HepG2 (cell line): ENCODE measurements around the gene TPD52L2. TPM values are rescaled to one million over a fixed set of nuclear protein-coding genes. Genes with fewer than 3 reads are reported as not detected.
A peak's percentile ranks its signal among the peaks of the same experiment; 100 is the strongest.

ENCODE experiments used
- CREB3 ChIP-seq: sonication (generic); formaldehyde crosslinking; IDR thresholded peaks from 2 replicates; pipeline ENCODE4 v1.5.0; 2020; ENCODE audit warnings: missing genetic modification reagents
- FOSL1 ChIP-seq: sonication (generic); formaldehyde crosslinking; IDR thresholded peaks from 2 replicates; pipeline ENCODE4 v1.9.0; 2021; ENCODE audit warnings: missing genetic modification reagents, borderline replicate concordance
- FUBP1 ChIP-seq: sonication (generic); formaldehyde crosslinking; IDR thresholded peaks from 2 replicates; pipeline ENCODE4 v1.5.1; 2020; ENCODE audit warnings: missing genetic modification reagents, mild to moderate bottlenecking, borderline replicate concordance
- GATAD1 ChIP-seq: IDR thresholded peaks from 2 replicates; pipeline ENCODE4 v1.6.1; 2016; ENCODE audit warnings: missing genetic modification reagents, missing compliant biosample characterization
- GMEB2 ChIP-seq: IDR thresholded peaks from 2 replicates; pipeline ENCODE4 v1.6.1; 2016; ENCODE audit warnings: missing biosample characterization, missing genetic modification reagents, low read depth
- MTF1 ChIP-seq: sonication (generic); formaldehyde crosslinking; IDR thresholded peaks from 2 replicates; pipeline ENCODE4 v1.5.0; 2020; ENCODE audit warnings: missing genetic modification reagents
- MYC ChIP-seq: sonication (generic); formaldehyde crosslinking; IDR thresholded peaks from 2 replicates; pipeline ENCODE4 v1.9.0; 2021; ENCODE audit warnings: missing genetic modification reagents, borderline replicate concordance
- NBN ChIP-seq: fragments of 450-650 bp; conservative IDR thresholded peaks from 2 replicates; pipeline ENCODE4 v1.6.1; 2017
- NCOA2 ChIP-seq: sonication (generic); formaldehyde crosslinking; IDR thresholded peaks from 2 replicates; pipeline ENCODE4 v1.8.0; 2022; ENCODE audit warnings: inconsistent platforms
- POGZ ChIP-seq: sonication (generic); formaldehyde crosslinking; IDR thresholded peaks from 2 replicates; pipeline ENCODE4 v1.4.0; 2020; ENCODE audit warnings: mild to moderate bottlenecking, missing genetic modification reagents
- POLR2A ChIP-seq, 2 experiments: IDR thresholded peaks; 2 replicates each; pipeline ENCODE4 v1.6.1; 2011; ENCODE audit warnings: low read depth in 2 of 2, low read length in 2 of 2, mild to moderate bottlenecking in 1 of 2, moderate library complexity in 1 of 2; ENCODE audit not compliant: insufficient read depth in 1 of 2
- RORA ChIP-seq: sonication (generic); formaldehyde crosslinking; IDR thresholded peaks from 2 replicates; pipeline ENCODE4 v1.5.0; 2020; ENCODE audit warnings: mild to moderate bottlenecking, missing genetic modification reagents, moderate library complexity
- SPEN ChIP-seq: sonication (generic); formaldehyde crosslinking; IDR thresholded peaks from 2 replicates; pipeline ENCODE4 v1.5.1; 2020; ENCODE audit warnings: low read depth, mild to moderate bottlenecking, missing genetic modification reagents
- TBP ChIP-seq: sonication (generic); formaldehyde crosslinking; IDR thresholded peaks from 2 replicates; pipeline ENCODE4 v1.5.0; 2020; ENCODE audit warnings: missing genetic modification reagents
- TCF12 ChIP-seq, 2 experiments: fragments of 450-650 bp in 1 of 2; sonication (generic) in 1 of 2; formaldehyde crosslinking in 1 of 2; IDR thresholded peaks; 2 replicates each; pipeline versions ENCODE4 v1.6.1 to v1.8.0; 2017 to 2022; ENCODE audit warnings: antibody characterized with exemption in 1 of 2, mild to moderate bottlenecking in 1 of 2, missing genetic modification reagents in 1 of 2, moderate library complexity in 1 of 2
- TCF7 ChIP-seq: sonication (generic); IDR thresholded peaks from 2 replicates; pipeline ENCODE4 v1.6.1; 2016; ENCODE audit warnings: antibody characterized with exemption, low read depth
- THAP8 ChIP-seq: sonication (generic); formaldehyde crosslinking; IDR thresholded peaks from 2 replicates; pipeline ENCODE4 v1.5.1; 2020; ENCODE audit warnings: missing genetic modification reagents, mild to moderate bottlenecking, borderline replicate concordance
- ZBTB25 ChIP-seq: IDR thresholded peaks from 2 replicates; pipeline ENCODE4 v1.6.1; 2018; ENCODE audit warnings: missing genetic modification reagents
- ZNF263 ChIP-seq: sonication (generic); formaldehyde crosslinking; IDR thresholded peaks from 2 replicates; pipeline ENCODE4 v1.4.0; 2020; ENCODE audit warnings: missing genetic modification reagents
- ZNF557 ChIP-seq: sonication (generic); formaldehyde crosslinking; IDR thresholded peaks from 2 replicates; pipeline ENCODE4 v1.4.0; 2020; ENCODE audit warnings: missing genetic modification reagents
- ZNF563 ChIP-seq: sonication (generic); formaldehyde crosslinking; IDR thresholded peaks from 2 replicates; pipeline ENCODE4 v1.8.0; 2022; ENCODE audit warnings: mild to moderate bottlenecking, moderate library complexity, missing genetic modification reagents
- ZNF761 ChIP-seq: sonication (generic); formaldehyde crosslinking; conservative IDR thresholded peaks from 2 replicates; pipeline ENCODE4 v1.4.0; 2020; ENCODE audit warnings: mild to moderate bottlenecking, missing genetic modification reagents
- ZNF780A ChIP-seq: sonication (generic); formaldehyde crosslinking; IDR thresholded peaks from 2 replicates; pipeline ENCODE4 v1.8.0; 2022; ENCODE audit warnings: mild to moderate bottlenecking, missing genetic modification reagents, moderate library complexity
- ZNF782 ChIP-seq: sonication (generic); formaldehyde crosslinking; IDR thresholded peaks from 2 replicates; pipeline ENCODE4 v1.4.0; 2020; ENCODE audit warnings: missing genetic modification reagents, mild to moderate bottlenecking, borderline replicate concordance
- ZNF83 ChIP-seq: sonication (generic); formaldehyde crosslinking; IDR thresholded peaks from 2 replicates; pipeline ENCODE4 v1.4.0; 2020; ENCODE audit warnings: missing genetic modification reagents, mild to moderate bottlenecking, borderline replicate concordance
- polyA plus RNA-seq, 8 experiments: library from polyadenylated mRNA; depleted of rRNA in 3 of 8; stranded (reverse) in 7 of 8; unstranded in 1 of 8; fragments of >200 nt; fragmentation: Illumina TruSeq in 4 of 8; extraction: Trizol in 4 of 8; gene quantifications; 2 replicates each; pipeline versions ENCODE4 v1.2.1 to v1.2.3, GENCODE V29; 2011 to 2016; ENCODE audit warnings: low read depth in 4 of 8, missing spikeins in 1 of 8, mixed read lengths in 1 of 8; ENCODE audit not compliant: insufficient read depth in 1 of 8
- total RNA-seq, 5 experiments: library from RNA; depleted of rRNA; stranded (reverse); fragments of >200 nt; fragmentation: Illumina TruSeq; extraction: Trizol; gene quantifications; 2 replicates each; pipeline ENCODE4 v1.2.3, GENCODE V29; 2016; ENCODE audit warnings: low read depth in 1 of 5

The TPD52L2 gene
- total and polyA plus RNA-seq, 2 of the 13 experiments (the other 11 are each of a cell fraction or from before 2014, with no cell fraction given), result 156 to 184 TPM

GRCh38 chr20:63864978-63865640 is at the start of gene TPD52L2 (continued):
- TF ChIP-seq GMEB2 (CRISPR knock-in tag), result peak; percentile 65
- TF ChIP-seq FUBP1 (CRISPR knock-in tag), result peak; percentile 31; the same call in 1 of the 2 replicates
- TF ChIP-seq TCF12 (IDR thresholded peaks at IDR 0.05), result no peak
- peak; percentile 76; the same call in 1 of the 2 replicates for TF ChIP-seq TCF12 (CRISPR knock-in tag; IDR thresholded peaks at IDR 0.05)
- TF ChIP-seq MTF1 (CRISPR knock-in tag), result peak; percentile 87
- peak; percentile 98 for TF ChIP-seq ZNF563 (CRISPR knock-in tag)
- 0 out of 2 replicates have a peak, but pooled peaks have one; percentile 66 for TF ChIP-seq ZNF761 (CRISPR knock-in tag)
- peak; percentile 95 for TF ChIP-seq POGZ (CRISPR knock-in tag)
- peak; percentile 98 for TF ChIP-seq MYC (CRISPR knock-in tag)
- TF ChIP-seq ZBTB25, result peak; percentile 94
- peak; percentile 98 for TF ChIP-seq SPEN (CRISPR knock-in tag)
- no peak for TF ChIP-seq NBN
- TF ChIP-seq ZNF557 (CRISPR knock-in tag), result 0 out of 2 replicates have a peak, but pooled peaks have one; percentile 47
- TF ChIP-seq ZNF780A (CRISPR knock-in tag), result peak; percentile 97
- no peak for TF ChIP-seq TCF7
- TF ChIP-seq ZNF263 (CRISPR knock-in tag), result peak; percentile 100
- peak in 1 of 2 experiments; percentile 98; a peak in 2 of 4 replicates for TF ChIP-seq POLR2A (IDR thresholded peaks at IDR 0.05; ENCODE audit: insufficient read depth in 1 of 2, low read depth in 2 of 2, low read length in 2 of 2)
- TF ChIP-seq THAP8 (CRISPR knock-in tag), result peak; percentile 77; the same call in 1 of the 2 replicates
- peak; percentile 71 for TF ChIP-seq FOSL1 (CRISPR knock-in tag)
- TF ChIP-seq ZNF782, result peak; percentile 24; the same call in 1 of the 2 replicates
- peak; percentile 42; the same call in 1 of the 2 replicates for TF ChIP-seq NCOA2 (CRISPR knock-in tag)
- no peak; the same call in 1 of the 2 replicates for TF ChIP-seq RORA (CRISPR knock-in tag)
- peak; percentile 92; the same call in 1 of the 2 replicates for TF ChIP-seq CREB3 (CRISPR knock-in tag)
- TF ChIP-seq GATAD1 (CRISPR knock-in tag), result peak; percentile 98
- peak; percentile 87; the same call in 1 of the 2 replicates for TF ChIP-seq ZNF83
- TF ChIP-seq TBP, result no peak; the same call in 1 of the 2 replicates
